ENCODE data around the gene METTL15.

GRCh38 chr11:28350216-28350615, 242.0 kb downstream of the METTL15 start:
- TF ChIP-seq, protein P1, sequence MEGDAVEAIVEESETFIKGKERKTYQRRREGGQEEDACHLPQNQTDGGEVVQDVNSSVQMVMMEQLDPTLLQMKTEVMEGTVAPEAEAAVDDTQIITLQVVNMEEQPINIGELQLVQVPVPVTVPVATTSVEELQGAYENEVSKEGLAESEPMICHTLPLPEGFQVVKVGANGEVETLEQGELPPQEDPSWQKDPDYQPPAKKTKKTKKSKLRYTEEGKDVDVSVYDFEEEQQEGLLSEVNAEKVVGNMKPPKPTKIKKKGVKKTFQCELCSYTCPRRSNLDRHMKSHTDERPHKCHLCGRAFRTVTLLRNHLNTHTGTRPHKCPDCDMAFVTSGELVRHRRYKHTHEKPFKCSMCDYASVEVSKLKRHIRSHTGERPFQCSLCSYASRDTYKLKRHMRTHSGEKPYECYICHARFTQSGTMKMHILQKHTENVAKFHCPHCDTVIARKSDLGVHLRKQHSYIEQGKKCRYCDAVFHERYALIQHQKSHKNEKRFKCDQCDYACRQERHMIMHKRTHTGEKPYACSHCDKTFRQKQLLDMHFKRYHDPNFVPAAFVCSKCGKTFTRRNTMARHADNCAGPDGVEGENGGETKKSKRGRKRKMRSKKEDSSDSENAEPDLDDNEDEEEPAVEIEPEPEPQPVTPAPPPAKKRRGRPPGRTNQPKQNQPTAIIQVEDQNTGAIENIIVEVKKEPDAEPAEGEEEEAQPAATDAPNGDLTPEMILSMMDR (IDR thresholded peaks at IDR 0.05; ENCODE audit: low read length): no peak
- TF ChIP-seq EZH2 (IDR thresholded peaks at IDR 0.05; ENCODE audit: borderline replicate concordance, low read length): no peak

All from OCI-LY1 (cell line).